ENCODE results near the gene ZC3H12D.
"Not testable (repeated sequence)": the region's sequence is repeated elsewhere in the genome, so short reads cannot be mapped to it uniquely, and the experiment has no call there.

The ZC3H12D gene

GRCh38 chr6:149461670-149462069 lies 23.1 kb downstream of the ZC3H12D start:
- Histone ChIP-seq H3K36me3 (ENCODE audit: control insufficient read depth in 2 of 2, insufficient read depth in 1 of 2, low read length in 2 of 2) (no peaks in the 10 kb centered on the region), H3K27ac (ENCODE audit: extremely low read depth, low read depth, low read length) (no peak overlapping the region), H3K9me3 (ENCODE audit: control insufficient read depth, insufficient read depth, low read depth, low read length) (no peaks in the 10 kb centered on the region), H3K4me3 (ENCODE audit: low read depth, low read length) (no peak overlapping the region), H3K4me1 (ENCODE audit: control insufficient read depth, insufficient read depth, low read length) (no peaks in the 10 kb centered on the region)
- TF ChIP-seq ZNF426 (tag by site-specific recombination; IDR thresholded peaks at IDR 0.05): no peak
- no peak for TF ChIP-seq ZNF398 (tag by site-specific recombination; IDR thresholded peaks at IDR 0.05)
- TF ChIP-seq ZNF626 (tag by site-specific recombination; IDR thresholded peaks at IDR 0.05): no peak
- no peak for TF ChIP-seq AEBP2 (tag by site-specific recombination; IDR thresholded peaks at IDR 0.05; ENCODE audit: borderline replicate concordance)
- no peak for TF ChIP-seq TRIM28 (IDR thresholded peaks at IDR 0.05; ENCODE audit: borderline replicate concordance, low read length)
- no peak for TF ChIP-seq ZNF202 (tag by site-specific recombination; IDR thresholded peaks at IDR 0.05; ENCODE audit: borderline replicate concordance)
- TF ChIP-seq ZNF639 (tag by site-specific recombination; IDR thresholded peaks at IDR 0.05): no peak
- TF ChIP-seq ZNF214 (tag by site-specific recombination; IDR thresholded peaks at IDR 0.05; ENCODE audit: borderline replicate concordance): no peak
- no peak for TF ChIP-seq PRDM10 (tag by site-specific recombination; IDR thresholded peaks at IDR 0.05)
- no peak for TF ChIP-seq SCRT1 (tag by site-specific recombination; IDR thresholded peaks at IDR 0.05; ENCODE audit: borderline replicate concordance)
- no peak for TF ChIP-seq SP2 (tag by site-specific recombination; IDR thresholded peaks at IDR 0.05)
- TF ChIP-seq ZNF324 (tag by site-specific recombination; IDR thresholded peaks at IDR 0.05): no peak
- TF ChIP-seq KLF17 (tag by site-specific recombination; IDR thresholded peaks at IDR 0.05): no peak
- ChIA-PET CTCF (no interaction called here), POLR2A (interaction anchor here (0.6 kb wide), 1 partner anchor 85 kb away, joined by 4 read pairs; no protein-coding TSS in a partner anchor)

- not testable (repeated sequence) for H3K9me3 ChIP-seq (ENCODE audit: control insufficient read depth, insufficient read depth, low read depth, low read length); H3K27ac ChIP-seq (ENCODE audit: extremely low read depth, low read depth, low read length); H3K4me3 ChIP-seq (ENCODE audit: low read depth, low read length); H3K36me3 ChIP-seq (ENCODE audit: control insufficient read depth in 2 of 2, insufficient read depth in 1 of 2, low read length in 2 of 2); H3K4me1 ChIP-seq (ENCODE audit: control insufficient read depth, insufficient read depth, low read length)
- ChIA-PET CTCF (interaction anchor here (0.6 to 1.5 kb wide), 4 partner anchors 12 to 882 kb away, joined by 3 to 6 read pairs (median 3); no protein-coding TSS in a partner anchor), POLR2A (interaction anchor here (0.5 to 1.0 kb wide), 2 partner anchors 14 to 40 kb away, joined by 4 read pairs; no protein-coding TSS in a partner anchor)
These were observed 24.6 kb downstream of the ZC3H12D start for GRCh38 chr6:149460249-149460648.

Data from HEK293 (cell line).